Central memory CD8-positive, alpha-beta T cell (primary cell): Measurements from ENCODE around the gene SP6.

ENCODE experiments used
- ATAC-seq: fragments of 150-1000 bp; cut with Tn5 transposase; replicated peaks from 2 replicates; pipeline ENCODE4 v1.10.0; 2022; ENCODE audit warnings: mild to moderate bottlenecking, moderate FRiP score, moderate number of reproducible peaks; ENCODE audit not compliant: poor library complexity, severe bottlenecking; ENCODE audit errors: extremely low read depth
- DNase-seq, 2 donors: peaks; one replicate each; pipeline ENCODE4 v3.0.0; 2021; ENCODE audit warnings: low spot score in 2 of 2
- H3K27ac Mint-ChIP-seq: one replicate; pipeline ENCODE4 v1.8.0; 2022; ENCODE audit warnings: low read depth, mild to moderate bottlenecking, moderate library complexity, mixed read lengths
- H3K27me3 Mint-ChIP-seq: one replicate; pipeline ENCODE4 v1.8.0; 2022; ENCODE audit warnings: mixed read lengths
- H3K36me3 Mint-ChIP-seq: one replicate; pipeline ENCODE4 v1.8.0; 2022; ENCODE audit warnings: mild to moderate bottlenecking, moderate library complexity, mixed read lengths; ENCODE audit not compliant: insufficient read depth
- H3K4me1 Mint-ChIP-seq: one replicate; pipeline ENCODE4 v1.8.0; 2022; ENCODE audit warnings: mixed read lengths
- H3K4me3 Mint-ChIP-seq: one replicate; pipeline ENCODE4 v1.8.0; 2022; ENCODE audit warnings: mild to moderate bottlenecking, moderate library complexity, mixed read lengths
- H3K9me3 Mint-ChIP-seq: one replicate; pipeline ENCODE4 v1.8.0; 2022; ENCODE audit warnings: mixed read lengths

SP6 gene

GRCh38 chr17:47850692-47851573 lies at the start of gene SP6:
Gene SP6 (minus strand): TSS chr17:47851163. CDS start chr17:47848429, 2,734 bp downstream.
- ATAC-seq (peak; percentile 82), DNase-seq (peak in 1 of 2 donors; percentile 29)
- Mint-ChIP-seq H3K4me3 (peak within 1 kb of the TSS; percentile 58), H3K9me3 (no peaks in the 10 kb centered on the region), H3K27ac (no peak within 1 kb of the TSS), H3K4me1 (peaks cover 18% of the 10 kb centered on the region), H3K27me3 (peaks cover 90% of the 10 kb centered on the region), H3K36me3 (peaks cover 3% of the 10 kb centered on the region)

GRCh38 chr17:47899643-47900042 lies 48.7 kb upstream of the SP6 start:
- H3K36me3 Mint-ChIP-seq = peaks cover 43% of the 10 kb centered on the region
- DNase-seq (no peak), ATAC-seq (no peak)
- no peaks in the 10 kb centered on the region for H3K9me3 Mint-ChIP-seq
- no peak overlapping the region for H3K4me3 Mint-ChIP-seq
- no peaks in the 10 kb centered on the region for H3K27me3 Mint-ChIP-seq
- peaks cover 53% of the 10 kb centered on the region for H3K4me1 Mint-ChIP-seq
- H3K27ac Mint-ChIP-seq = no peak overlapping the region

GRCh38 chr17:47898241-47898640 lies 47.3 kb upstream of the SP6 start:
- H3K36me3 Mint-ChIP-seq = peaks cover 37% of the 10 kb centered on the region
- no peak overlapping the region for H3K4me3 Mint-ChIP-seq
- peaks cover 57% of the 10 kb centered on the region for H3K4me1 Mint-ChIP-seq
- no peak for DNase-seq
- ATAC-seq = no peak
- no peak overlapping the region for H3K27ac Mint-ChIP-seq
- no peaks in the 10 kb centered on the region for H3K27me3 Mint-ChIP-seq
- H3K9me3 Mint-ChIP-seq = no peaks in the 10 kb centered on the region

GRCh38 chr17:47897561-47897960 lies 46.6 kb upstream of the SP6 start:
- H3K9me3 Mint-ChIP-seq = no peaks in the 10 kb centered on the region
- peak overlapping the region; percentile 90 for H3K4me3 Mint-ChIP-seq
- peaks cover 53% of the 10 kb centered on the region for H3K4me1 Mint-ChIP-seq
- peaks cover 37% of the 10 kb centered on the region for H3K36me3 Mint-ChIP-seq
- no peak for DNase-seq
- no peak for ATAC-seq
- no peaks in the 10 kb centered on the region for H3K27me3 Mint-ChIP-seq
- H3K27ac Mint-ChIP-seq = peak overlapping the region; percentile 98

GRCh38 chr17:47896672-47897490 lies 45.9 kb upstream of the SP6 start:
- H3K27ac Mint-ChIP-seq = peak overlapping the region; percentile 98
- H3K9me3 Mint-ChIP-seq = no peaks in the 10 kb centered on the region
- H3K4me3 Mint-ChIP-seq = peak overlapping the region; percentile 90
- ATAC-seq (peak; percentile 3), DNase-seq (no peak)
- peaks cover 46% of the 10 kb centered on the region for H3K4me1 Mint-ChIP-seq
- H3K36me3 Mint-ChIP-seq = peaks cover 33% of the 10 kb centered on the region
- no peaks in the 10 kb centered on the region for H3K27me3 Mint-ChIP-seq

- Mint-ChIP-seq H3K9me3 (no peaks in the 10 kb centered on the region), H3K4me3 (peak within 1 kb of the TSS; percentile 90), H3K27ac (peak within 1 kb of the TSS; percentile 98), H3K27me3 (no peaks in the 10 kb centered on the region), H3K36me3 (peaks cover 27% of the 10 kb centered on the region), H3K4me1 (peaks cover 42% of the 10 kb centered on the region)
- DNase-seq (peak; percentile 100), ATAC-seq (peak; percentile 91)
Observed at GRCh38 chr17:47895856-47896671, 45.1 kb upstream of the SP6 start, which contains the start of gene SP2. Gene SP2 (plus strand): TSS chr17:47896236. CDS start chr17:47896287, 51 bp downstream.

GRCh38 chr17:47895347-47895855 lies 44.4 kb upstream of the SP6 start:
- Mint-ChIP-seq H3K27ac (peak overlapping the region; percentile 98), H3K36me3 (peaks cover 22% of the 10 kb centered on the region), H3K27me3 (no peaks in the 10 kb centered on the region), H3K4me1 (peaks cover 42% of the 10 kb centered on the region), H3K9me3 (no peaks in the 10 kb centered on the region), H3K4me3 (peak overlapping the region; percentile 90)
- DNase-seq (no peak), ATAC-seq (no peak)

GRCh38 chr17:47894498-47895346 lies 43.8 kb upstream of the SP6 start:
- Mint-ChIP-seq H3K27ac (peak overlapping the region; percentile 98), H3K4me1 (peaks cover 40% of the 10 kb centered on the region), H3K27me3 (no peaks in the 10 kb centered on the region), H3K36me3 (peaks cover 19% of the 10 kb centered on the region), H3K4me3 (peak overlapping the region; percentile 90), H3K9me3 (no peaks in the 10 kb centered on the region)
- ATAC-seq (no peak), DNase-seq (no peak)

- ATAC-seq = no peak
- H3K36me3 Mint-ChIP-seq = peaks cover 8% of the 10 kb centered on the region
- no peak overlapping the region for H3K27ac Mint-ChIP-seq
- H3K4me3 Mint-ChIP-seq = no peak overlapping the region
- H3K4me1 Mint-ChIP-seq = peaks cover 17% of the 10 kb centered on the region
- DNase-seq = no peak
- no peaks in the 10 kb centered on the region for H3K9me3 Mint-ChIP-seq
- H3K27me3 Mint-ChIP-seq = no peaks in the 10 kb centered on the region
Observed at GRCh38 chr17:47891545-47892088, 40.7 kb upstream of the SP6 start.

- peak; percentile 100 for ATAC-seq
- H3K4me3 Mint-ChIP-seq = no peak overlapping the region
- DNase-seq = peak; percentile 81 to 91
- no peak overlapping the region for H3K27ac Mint-ChIP-seq
- peaks cover 2% of the 10 kb centered on the region for H3K36me3 Mint-ChIP-seq
- peaks cover 17% of the 10 kb centered on the region for H3K4me1 Mint-ChIP-seq
- no peaks in the 10 kb centered on the region for H3K27me3 Mint-ChIP-seq
- H3K9me3 Mint-ChIP-seq = no peaks in the 10 kb centered on the region
Observed at GRCh38 chr17:47889734-47890529, 39.0 kb upstream of the SP6 start.
